ENCODE results near the gene VPREB3. TPM values are rescaled to one million over a fixed set of nuclear protein-coding genes. Genes with fewer than 3 reads are reported as not detected.

VPREB3 gene
- total RNA-seq, 1 experiment from 2014 or later = not detected

- H3K36me3 Mint-ChIP-seq (ENCODE audit: insufficient read depth, unreplicated experiment) = peaks cover 22% of the 10 kb centered on the region
- no peak overlapping the region for H3K27ac Mint-ChIP-seq (ENCODE audit: unreplicated experiment)
- CTCF ChIA-PET = no interaction called here
Measured at GRCh38 chr22:23783265-23784150, 29.3 kb upstream of the VPREB3 start.

GRCh38 chr22:23782703-23783102 is 28.5 kb upstream of the VPREB3 start:
- BruUV-seq (replicated peaks) = no TSS peak
- no peak overlapping the region for H3K27ac Mint-ChIP-seq (ENCODE audit: unreplicated experiment)
- peaks cover 29% of the 10 kb centered on the region for H3K4me1 Mint-ChIP-seq (ENCODE audit: low read depth, unreplicated experiment)
- H3K4me3 Mint-ChIP-seq (ENCODE audit: low read depth, unreplicated experiment) = no peak overlapping the region
- TF ChIP-seq CTCF (IDR thresholded peaks at IDR 0.05; ENCODE audit: unreplicated experiment) = no peak
- no peaks in the 10 kb centered on the region for H3K9me3 Mint-ChIP-seq (ENCODE audit: low read depth, unreplicated experiment)
- CTCF ChIA-PET = no interaction called here
- H3K36me3 Mint-ChIP-seq (ENCODE audit: insufficient read depth, unreplicated experiment) = peaks cover 17% of the 10 kb centered on the region
- no peaks in the 10 kb centered on the region for H3K27me3 Mint-ChIP-seq (ENCODE audit: unreplicated experiment)
- intact Hi-C loops (cut with micrococcal nuclease; ENCODE audit: unreplicated experiment) = loop anchor here (10.0 kb wide), 1 partner anchor 52 kb away; the partner anchor contains the start of gene DERL3
- no peak for DNase-seq

More at GRCh38 chr22:23783265-23784150, 29.3 kb upstream of the VPREB3 start:
- DNase-seq = no peak
- intact Hi-C loops (cut with micrococcal nuclease; ENCODE audit: unreplicated experiment) = loop anchor here (10.0 kb wide), 1 partner anchor 51 kb away; the partner anchor contains the start of gene DERL3
- TF ChIP-seq CTCF (IDR thresholded peaks at IDR 0.05; ENCODE audit: unreplicated experiment) = no peak
- H3K9me3 Mint-ChIP-seq (ENCODE audit: low read depth, unreplicated experiment) = no peaks in the 10 kb centered on the region
- H3K4me3 Mint-ChIP-seq (ENCODE audit: low read depth, unreplicated experiment) = no peak overlapping the region
- no peaks in the 10 kb centered on the region for H3K27me3 Mint-ChIP-seq (ENCODE audit: unreplicated experiment)
- no TSS peak for BruUV-seq (replicated peaks)
- H3K4me1 Mint-ChIP-seq (ENCODE audit: low read depth, unreplicated experiment) = peaks cover 29% of the 10 kb centered on the region

- peaks cover 29% of the 10 kb centered on the region for H3K4me1 Mint-ChIP-seq (ENCODE audit: low read depth, unreplicated experiment)
- BruUV-seq (replicated peaks) = no TSS peak
- no peak for TF ChIP-seq CTCF (IDR thresholded peaks at IDR 0.05; ENCODE audit: unreplicated experiment)
- CTCF ChIA-PET = interaction anchor here (0.6 to 0.8 kb wide), 2 partner anchors 11 to 75 kb away, joined by 3 to 4 read pairs; partner anchors contain the start of gene SLC2A11
- no peak overlapping the region for H3K4me3 Mint-ChIP-seq (ENCODE audit: low read depth, unreplicated experiment)
- no peaks in the 10 kb centered on the region for H3K9me3 Mint-ChIP-seq (ENCODE audit: low read depth, unreplicated experiment)
- no peak overlapping the region for H3K27ac Mint-ChIP-seq (ENCODE audit: unreplicated experiment)
- no peak for DNase-seq
- intact Hi-C loops (cut with micrococcal nuclease; ENCODE audit: unreplicated experiment) = loop anchor here (10.0 kb wide), 1 partner anchor 53 kb away; the partner anchor contains the start of gene DERL3
- H3K36me3 Mint-ChIP-seq (ENCODE audit: insufficient read depth, unreplicated experiment) = peaks cover 13% of the 10 kb centered on the region
- no peaks in the 10 kb centered on the region for H3K27me3 Mint-ChIP-seq (ENCODE audit: unreplicated experiment)
Measured at GRCh38 chr22:23782252-23782651, 28.0 kb upstream of the VPREB3 start.

- intact Hi-C loops (cut with micrococcal nuclease; ENCODE audit: unreplicated experiment) = loop anchor here (10.0 kb wide), 1 partner anchor 53 kb away; the partner anchor contains the start of gene DERL3
- H3K9me3 Mint-ChIP-seq (ENCODE audit: low read depth, unreplicated experiment) = no peaks in the 10 kb centered on the region
- BruUV-seq (replicated peaks) = no TSS peak
- DNase-seq = peak; percentile 34
- TF ChIP-seq CTCF (IDR thresholded peaks at IDR 0.05; ENCODE audit: unreplicated experiment) = no peak
- CTCF ChIA-PET = interaction anchor here (0.6 to 0.8 kb wide), 3 partner anchors 11 to 915 kb away, joined by 3 to 5 read pairs (median 4); partner anchors contain the start of gene SLC2A11
- H3K27ac Mint-ChIP-seq (ENCODE audit: unreplicated experiment) = no peak overlapping the region
- H3K4me3 Mint-ChIP-seq (ENCODE audit: low read depth, unreplicated experiment) = no peak overlapping the region
- peaks cover 29% of the 10 kb centered on the region for H3K4me1 Mint-ChIP-seq (ENCODE audit: low read depth, unreplicated experiment)
- peaks cover 7% of the 10 kb centered on the region for H3K36me3 Mint-ChIP-seq (ENCODE audit: insufficient read depth, unreplicated experiment)
- no peaks in the 10 kb centered on the region for H3K27me3 Mint-ChIP-seq (ENCODE audit: unreplicated experiment)
Measured at GRCh38 chr22:23781511-23782183, 27.4 kb upstream of the VPREB3 start.

All from Calu3 (cell line).